Esophagus squamous epithelium (tissue), 5 donors: ENCODE measurements around the gene FAM3D. TPM values are rescaled to one million over a fixed set of nuclear protein-coding genes. Genes with fewer than 3 reads are reported as not detected.

Source experiments
- DNase-seq: peaks from one replicate; lab custom pipeline; 2025; lab: John Stamatoyannopoulos, UW
- H3K27ac ChIP-seq, 4 donors: fragments of 200-600 bp; sonication (generic); one replicate each; pipeline ENCODE4 v1.5.1; 2016 to 2019; ENCODE audit warnings: mild to moderate bottlenecking in 1 of 4
- H3K27me3 ChIP-seq, 4 donors: fragments of 200-600 bp; sonication (generic); 1 replicate in 3 of 4; 2 replicates in 1 of 4; pipeline versions ENCODE4 v1.5.1 to v1.6.0; 2017 to 2021; ENCODE audit warnings: antibody characterized with exemption in 1 of 4
- H3K36me3 ChIP-seq, 3 donors: fragments of 200-600 bp; sonication (generic); one replicate each; pipeline ENCODE4 v1.5.1; 2016 to 2019
- H3K4me1 ChIP-seq, 3 donors: fragments of 200-600 bp; sonication (generic); one replicate each; pipeline ENCODE4 v1.5.1; 2017 to 2019
- H3K4me3 ChIP-seq, 4 donors: fragments of 200-600 bp; sonication (generic); 1 replicate in 3 of 4; 2 replicates in 1 of 4; pipeline ENCODE4 v1.5.1; 2016 to 2019; ENCODE audit warnings: mild to moderate bottlenecking in 2 of 4, moderate library complexity in 1 of 4
- H3K9me3 ChIP-seq, 3 donors: fragments of 200-600 bp; sonication (generic); one replicate each; pipeline ENCODE4 v1.5.1; 2016 to 2019
- CTCF ChIP-seq, 6 experiments: fragments of 450-650 bp in 4 of 6; fragments of 200-600 bp in 2 of 6; sonication (generic) in 2 of 6; IDR thresholded peaks; one replicate each; pipeline ENCODE4 v1.5.1; 2016 to 2019; ENCODE audit warnings: antibody characterized with exemption in 6 of 6, mild to moderate bottlenecking in 4 of 6, moderate library complexity in 4 of 6
- POLR2A ChIP-seq, 4 donors: fragments of 450-650 bp; IDR thresholded peaks; one replicate each; pipeline ENCODE4 v1.6.1; 2017; ENCODE audit warnings: antibody characterized with exemption in 4 of 4, mild to moderate bottlenecking in 4 of 4, moderate library complexity in 3 of 4
- WGBS, 2 donors: methylation state at CpG; one replicate each; pipeline ENCODE4 v1.1.5; 2018; 5-methylcytosine and 5-hydroxymethylcytosine counted together
- intact Hi-C: fragments of 100-400 bp; cut with DNase I; formaldehyde crosslinking; loops from one replicate; pipeline ENCODE4 v1.15.0; 2022
- total RNA-seq, 4 donors: library from RNA; depleted of rRNA; stranded (reverse); fragments of >200 nt; gene quantifications; one replicate each; pipeline ENCODE4 v1.1.0, GENCODE V29; 2016
- donor health status: DM: yes; HTN: yes; CAD: no.

The FAM3D gene
- total RNA-seq, 4 donors from 2014 or later, result 84.3 to 214 (median 128) TPM

DNA sequence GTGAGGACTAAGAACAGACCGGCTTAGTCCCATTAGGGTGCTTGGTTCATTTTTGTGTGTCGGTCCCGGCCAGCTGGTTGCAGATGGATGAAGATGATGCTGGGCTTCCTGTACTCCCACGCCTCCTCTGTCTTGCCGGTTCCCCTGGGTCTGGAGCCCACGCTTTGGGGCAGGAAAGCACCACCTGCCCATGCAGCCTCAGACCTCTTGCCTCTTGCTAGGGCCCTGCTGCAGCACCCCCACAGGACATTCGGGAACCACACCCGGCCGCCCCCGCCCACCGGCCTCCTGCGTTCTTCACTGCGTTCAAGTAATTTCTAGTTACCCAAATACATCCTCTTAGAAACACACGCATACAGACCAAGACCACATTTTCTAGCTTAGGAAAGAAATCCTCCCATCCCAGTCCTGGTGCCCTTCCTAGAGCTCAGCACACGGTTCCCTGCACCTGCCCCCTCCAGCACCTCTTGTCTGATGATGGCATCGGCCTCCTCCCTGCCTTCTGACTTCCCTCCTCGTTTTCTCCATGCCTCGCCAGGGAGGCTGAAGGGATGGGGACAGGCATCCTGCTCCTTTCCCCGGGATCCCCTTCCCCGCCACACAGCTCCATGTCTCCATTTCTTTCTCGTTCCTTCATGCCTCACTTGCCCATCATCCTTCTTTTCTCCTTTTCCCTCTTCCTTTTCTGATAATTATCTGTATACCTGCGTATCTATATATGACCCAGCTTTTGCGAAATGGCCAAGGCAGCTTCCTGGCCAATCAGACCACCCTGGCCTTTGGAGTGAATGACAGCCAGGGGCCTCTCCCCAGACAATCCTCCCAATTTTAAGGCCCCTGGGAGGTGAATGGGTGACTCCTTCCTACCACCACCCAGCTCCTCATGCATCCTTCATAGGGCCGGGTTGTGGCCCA is 30.9 kb downstream of the FAM3D start:
- Histone ChIP-seq H3K4me3 (no peak overlapping the region), H3K27ac (no peak overlapping the region), H3K4me1 (peaks cover 0 to 3% (median 0%) of the 10 kb centered on the region in 3 donors), H3K9me3 (no peaks in the 10 kb centered on the region), H3K36me3 (peaks cover 0 to 4% (median 0%) of the 10 kb centered on the region in 3 donors), H3K27me3 (no peaks in the 10 kb centered on the region)
- 79% methylated on average over 22 to 23 of the region's 24 CpGs for WGBS, 2 donors
- intact Hi-C loops, result loop anchor here (10.0 kb wide), 1 partner anchor 321 kb away; no protein-coding TSS in a partner anchor
- no peak for TF ChIP-seq POLR2A (IDR thresholded peaks at IDR 0.05)
- DNase-seq, result no peak

- no peak for DNase-seq
- Histone ChIP-seq H3K4me3 (no peak overlapping the region), H3K4me1 (peaks cover 0 to 21% (median 13%) of the 10 kb centered on the region in 3 donors), H3K27ac (no peak overlapping the region), H3K36me3 (no peaks in the 10 kb centered on the region), H3K9me3 (no peaks in the 10 kb centered on the region), H3K27me3 (no peaks in the 10 kb centered on the region)
- WGBS, 2 donors, result 82 to 92% methylated on average over 8 of the region's 8 CpGs
- intact Hi-C loops, result loop anchor here (5.0 to 10.0 kb wide), 2 partner anchors 66 to 319 kb away; no protein-coding TSS in a partner anchor
- no peak for TF ChIP-seq CTCF (IDR thresholded peaks at IDR 0.05)
These were observed 33.3 kb downstream of the FAM3D start for GRCh38 chr3:58633157-58633865.

DNA sequence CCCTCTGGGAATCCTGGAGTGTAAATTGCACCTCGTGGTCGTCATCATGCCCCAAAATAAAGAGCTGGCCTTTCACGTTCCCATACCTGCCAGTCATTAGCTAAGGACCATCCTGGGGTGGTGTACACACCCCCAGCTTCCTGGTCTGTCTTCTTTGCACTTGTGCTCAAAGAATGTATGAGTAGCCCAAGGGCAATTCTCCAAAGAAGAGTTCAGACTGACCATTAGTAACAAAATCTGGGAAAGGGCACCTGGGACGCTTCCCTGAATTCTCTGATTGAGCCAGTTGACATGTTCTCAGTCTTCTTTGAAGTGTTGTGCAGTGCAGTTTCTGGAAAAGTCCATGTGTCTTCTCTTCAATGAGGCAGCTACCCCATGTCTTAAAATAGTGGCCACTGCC is 34.8 kb downstream of the FAM3D start:
- no peaks in the 10 kb centered on the region for H3K27me3 ChIP-seq
- H3K4me1 ChIP-seq, result peaks cover 6 to 37% (median 27%) of the 10 kb centered on the region in 3 donors
- no peak for TF ChIP-seq POLR2A (IDR thresholded peaks at IDR 0.05)
- no peak for TF ChIP-seq CTCF (IDR thresholded peaks at IDR 0.05)
- WGBS, 2 donors, result 51 to 53% methylated on average over 4 of the region's 4 CpGs
- no peaks in the 10 kb centered on the region for H3K9me3 ChIP-seq
- H3K27ac ChIP-seq, result no peak overlapping the region
- H3K4me3 ChIP-seq, result no peak overlapping the region
- no peak for DNase-seq
- intact Hi-C loops, result loop anchor here (5.0 to 10.0 kb wide), 2 partner anchors 64 to 317 kb away; no protein-coding TSS in a partner anchor
- no peaks in the 10 kb centered on the region for H3K36me3 ChIP-seq

GRCh38 chr3:58630710-58631092 is 35.9 kb downstream of the FAM3D start:
- peaks cover 6 to 39% (median 27%) of the 10 kb centered on the region in 3 donors for H3K4me1 ChIP-seq
- no peaks in the 10 kb centered on the region for H3K27me3 ChIP-seq
- H3K36me3 ChIP-seq, result no peaks in the 10 kb centered on the region
- WGBS, 2 donors, result 17 to 24% methylated on average over 2 of the region's 5 CpGs
- no peak for DNase-seq
- H3K4me3 ChIP-seq, result no peak overlapping the region
- H3K27ac ChIP-seq, result no peak overlapping the region
- H3K9me3 ChIP-seq, result no peaks in the 10 kb centered on the region
- intact Hi-C loops, result loop anchor here (5.0 to 10.0 kb wide), 2 partner anchors 63 to 316 kb away; no protein-coding TSS in a partner anchor
- TF ChIP-seq POLR2A (IDR thresholded peaks at IDR 0.05), result no peak
- TF ChIP-seq CTCF (IDR thresholded peaks at IDR 0.05), result no peak

GRCh38 chr3:58630076-58630709 is 36.4 kb downstream of the FAM3D start:
- Histone ChIP-seq H3K9me3 (no peaks in the 10 kb centered on the region), H3K27ac (peak overlapping the region in 3 of 4 donors; percentile 69 to 82 (median 69)), H3K36me3 (no peaks in the 10 kb centered on the region), H3K27me3 (no peaks in the 10 kb centered on the region), H3K4me1 (peaks cover 6 to 39% (median 27%) of the 10 kb centered on the region in 3 donors), H3K4me3 (no peak overlapping the region)
- 7 to 13% methylated on average over 4 to 5 of the region's 9 CpGs for WGBS, 2 donors
- intact Hi-C loops, result loop anchor here (5.0 to 10.0 kb wide), 2 partner anchors 63 to 315 kb away; no protein-coding TSS in a partner anchor
- TF ChIP-seq POLR2A (IDR thresholded peaks at IDR 0.05) (no peak), CTCF (IDR thresholded peaks at IDR 0.05) (peak; percentile 90 to 98 (median 94))
- DNase-seq, result no peak
